Astrocyte of the cerebellum (primary cell): ENCODE measurements around the gene ZDBF2.

Experiments used
- DNase-seq: peaks from one replicate; pipeline ENCODE4 v3.0.0-alpha.2; 2011; ENCODE audit warnings: low read depth
- H3K4me3 ChIP-seq: 2 replicates; pipeline ENCODE4 v1.5.1; 2011; ENCODE audit warnings: mild to moderate bottlenecking, low read depth, low read length, moderate library complexity
- in situ Hi-C: cut with HindIII; loops from 2 replicates; pipeline ENCODE4 v1.10.0; 2017; ENCODE audit warnings: low sequenced_read_pairs
- TF ChIP-seq, protein P1 (sequence below): IDR thresholded peaks from 2 replicates; pipeline ENCODE4 v1.5.1; 2012; ENCODE audit warnings: low read length, low read depth, moderate library complexity, mild to moderate bottlenecking; ENCODE audit errors: missing control alignments

ZDBF2 gene

DNA sequence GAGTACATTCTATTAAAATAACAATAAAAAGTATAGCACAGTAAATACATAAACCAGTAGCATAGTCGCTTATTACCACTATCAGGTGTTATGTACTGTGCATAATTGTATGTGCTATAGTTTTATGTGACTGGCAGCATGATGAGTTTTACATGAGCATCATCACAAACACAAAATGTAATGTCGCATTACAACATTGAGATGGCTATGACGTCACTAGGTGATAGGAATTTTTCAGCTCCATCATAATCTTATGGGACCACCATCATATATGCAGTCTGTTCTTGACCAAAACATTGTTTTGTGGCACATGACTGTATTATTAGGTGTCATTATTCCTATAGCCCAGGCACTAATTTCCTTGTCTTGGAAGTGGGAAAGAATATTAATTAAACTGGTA, 48.6 kb downstream of the ZDBF2 start:
- TF ChIP-seq, protein P1, sequence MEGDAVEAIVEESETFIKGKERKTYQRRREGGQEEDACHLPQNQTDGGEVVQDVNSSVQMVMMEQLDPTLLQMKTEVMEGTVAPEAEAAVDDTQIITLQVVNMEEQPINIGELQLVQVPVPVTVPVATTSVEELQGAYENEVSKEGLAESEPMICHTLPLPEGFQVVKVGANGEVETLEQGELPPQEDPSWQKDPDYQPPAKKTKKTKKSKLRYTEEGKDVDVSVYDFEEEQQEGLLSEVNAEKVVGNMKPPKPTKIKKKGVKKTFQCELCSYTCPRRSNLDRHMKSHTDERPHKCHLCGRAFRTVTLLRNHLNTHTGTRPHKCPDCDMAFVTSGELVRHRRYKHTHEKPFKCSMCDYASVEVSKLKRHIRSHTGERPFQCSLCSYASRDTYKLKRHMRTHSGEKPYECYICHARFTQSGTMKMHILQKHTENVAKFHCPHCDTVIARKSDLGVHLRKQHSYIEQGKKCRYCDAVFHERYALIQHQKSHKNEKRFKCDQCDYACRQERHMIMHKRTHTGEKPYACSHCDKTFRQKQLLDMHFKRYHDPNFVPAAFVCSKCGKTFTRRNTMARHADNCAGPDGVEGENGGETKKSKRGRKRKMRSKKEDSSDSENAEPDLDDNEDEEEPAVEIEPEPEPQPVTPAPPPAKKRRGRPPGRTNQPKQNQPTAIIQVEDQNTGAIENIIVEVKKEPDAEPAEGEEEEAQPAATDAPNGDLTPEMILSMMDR: no peak
- H3K4me3 ChIP-seq: no peak overlapping the region
- in situ Hi-C loops: no loop called here
- no peak for DNase-seq

DNA sequence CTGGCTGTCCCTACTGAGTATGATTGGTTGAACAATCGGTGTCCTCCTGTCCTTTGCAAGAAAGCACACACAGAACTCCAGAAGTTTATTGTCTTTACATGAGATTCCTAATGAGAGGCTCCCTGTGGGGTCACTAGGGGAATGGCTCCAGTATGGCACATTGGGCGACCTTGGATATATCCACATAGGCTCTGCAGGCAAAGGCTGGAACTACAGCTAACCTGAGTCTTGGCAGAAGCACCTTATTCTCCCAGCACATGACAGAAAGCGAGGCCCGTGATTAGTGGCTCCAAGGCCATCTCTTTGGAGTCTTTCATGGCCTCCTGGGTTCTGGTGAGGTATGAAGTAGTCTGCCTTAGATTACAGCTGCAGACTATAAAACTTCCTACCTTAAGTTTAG, 49.0 kb downstream of the ZDBF2 start:
- DNase-seq: no peak
- no peak overlapping the region for H3K4me3 ChIP-seq
- in situ Hi-C loops: no loop called here
- TF ChIP-seq, protein P1: no peak

DNA sequence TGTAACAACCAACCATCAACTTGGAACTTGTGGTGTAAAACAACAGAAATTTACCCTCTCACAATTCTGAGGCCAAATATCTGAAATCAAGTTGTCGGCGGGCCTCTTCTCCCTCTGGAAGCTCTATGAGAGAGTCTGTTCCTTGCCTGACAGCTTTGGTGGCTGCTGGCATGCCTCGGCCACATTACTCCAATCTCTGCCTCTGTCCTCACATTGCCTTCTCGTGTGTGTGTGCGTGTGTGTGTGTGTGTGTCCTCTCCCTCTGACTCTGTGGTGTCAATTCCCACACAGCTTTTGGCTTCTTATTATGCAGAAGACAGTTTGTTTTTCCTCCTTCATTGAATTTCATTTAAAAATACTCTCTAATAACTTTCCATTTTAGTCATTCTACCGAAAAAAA, 50.4 kb downstream of the ZDBF2 start:
- TF ChIP-seq, protein P1: no peak
- no peak for DNase-seq
- H3K4me3 ChIP-seq: no peak overlapping the region
- in situ Hi-C loops: no loop called here

DNA sequence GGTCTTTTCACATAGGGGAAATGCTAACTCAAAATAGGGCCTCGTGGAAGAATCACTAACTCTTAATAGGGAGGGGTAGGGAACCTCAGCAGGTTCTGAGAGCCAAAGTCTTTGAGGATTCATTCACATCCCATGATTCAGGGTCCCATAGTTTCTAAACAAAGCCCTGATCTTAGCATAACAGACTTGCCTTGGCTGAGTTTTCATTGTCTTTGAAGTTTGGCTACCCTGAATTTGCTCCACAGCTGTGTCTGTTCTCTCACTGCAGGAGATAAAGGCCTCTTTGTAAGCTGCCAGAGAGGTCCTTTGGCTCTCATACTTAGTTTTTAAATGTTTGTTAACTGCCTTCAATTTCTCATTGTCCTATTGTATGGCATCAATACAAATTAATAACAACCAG, 54.5 kb downstream of the ZDBF2 start:
- TF ChIP-seq, protein P1: no peak
- no peak for DNase-seq
- in situ Hi-C loops: no loop called here
- H3K4me3 ChIP-seq: no peak overlapping the region

DNA sequence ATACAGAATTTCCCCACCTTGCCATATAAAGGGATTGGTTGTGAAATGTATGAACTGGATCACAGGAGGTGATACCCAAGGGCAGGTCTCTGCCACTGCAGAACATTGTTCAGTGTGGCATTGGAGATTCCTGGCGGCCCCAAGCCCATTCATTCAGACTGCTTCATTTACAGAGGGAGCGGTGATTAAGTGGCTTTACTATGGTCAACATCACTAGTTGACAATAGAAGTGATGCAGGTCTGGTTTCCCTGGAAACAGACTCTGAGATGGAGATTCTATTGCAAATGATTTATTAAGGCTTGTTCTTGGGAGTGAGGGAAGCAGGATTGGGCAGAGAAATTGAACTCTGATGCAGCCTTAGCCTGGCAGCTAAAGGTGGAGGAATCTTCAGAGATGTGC, 62.4 kb downstream of the ZDBF2 start:
- in situ Hi-C loops: no loop called here
- H3K4me3 ChIP-seq: no peak overlapping the region
- TF ChIP-seq, protein P1: no peak
- no peak for DNase-seq

DNA sequence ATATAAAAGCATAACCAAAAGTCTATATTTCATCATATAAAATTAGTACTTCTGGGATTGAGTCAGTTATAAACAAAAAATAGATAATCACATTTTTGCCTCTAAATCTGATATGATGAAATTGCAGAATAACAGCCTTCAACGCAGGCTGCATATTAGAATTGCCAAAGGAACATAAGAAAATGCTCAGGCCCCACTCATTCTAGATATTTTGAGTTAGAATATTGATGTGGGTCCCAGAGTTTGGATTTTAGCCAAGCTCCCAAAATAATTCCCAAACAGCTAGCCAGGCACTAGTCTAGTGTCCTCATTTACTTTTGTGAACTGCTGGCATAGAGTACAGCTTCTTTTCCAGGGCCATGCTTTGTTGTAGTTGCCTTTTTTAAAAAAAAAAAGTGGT, 63.5 kb downstream of the ZDBF2 start:
- in situ Hi-C loops: no loop called here
- DNase-seq: no peak
- H3K4me3 ChIP-seq: no peak overlapping the region
- TF ChIP-seq, protein P1: no peak

DNA sequence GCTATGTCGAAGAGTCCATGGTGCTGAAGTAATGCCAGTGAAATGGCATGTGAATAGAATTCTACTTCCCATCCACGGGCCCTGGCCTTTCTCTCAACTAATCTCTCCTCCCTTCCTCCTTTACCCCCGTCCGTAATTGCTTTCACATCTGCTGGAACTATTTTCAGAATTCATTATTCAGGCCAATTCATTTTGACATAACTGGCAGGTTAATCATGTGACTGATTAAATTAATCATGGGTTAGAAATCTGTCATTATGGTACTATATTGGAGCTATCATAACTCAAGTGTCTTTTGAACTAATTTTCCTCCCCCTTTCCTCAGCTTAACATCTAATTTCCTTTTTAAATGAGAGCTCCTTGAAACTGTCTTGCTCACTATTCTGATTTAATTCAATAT, 66.9 kb downstream of the ZDBF2 start:
- DNase-seq: no peak
- H3K4me3 ChIP-seq: no peak overlapping the region
- TF ChIP-seq, protein P1: no peak
- in situ Hi-C loops: no loop called here
